Ovary (tissue), 3 donors: Measurements from ENCODE around the gene SLC25A25.
A peak's percentile ranks its signal among the peaks of the same experiment; 100 is the strongest.

Source experiments
- CTCF ChIP-seq, 3 donors: fragments of 450-650 bp in 2 of 3; fragments of 200-600 bp in 1 of 3; IDR thresholded peaks; one replicate each; pipeline versions ENCODE4 v1.5.1 to v1.8.0; 2016 to 2022; ENCODE audit warnings: antibody characterized with exemption in 3 of 3, mild to moderate bottlenecking in 1 of 3
- EP300 ChIP-seq: sonication (generic); formaldehyde crosslinking; IDR thresholded peaks from one replicate; pipeline ENCODE4 v1.6.1; 2017; ENCODE audit warnings: antibody characterized with exemption
- donor health status: DM: no; HTN: no; CAD: no.

GRCh38 chr9:128055344-128056040, 12.5 kb upstream of the SLC25A25 start:
- peak; percentile 58 for TF ChIP-seq EP300
- no peak for TF ChIP-seq CTCF (IDR thresholded peaks at IDR 0.05)
